HG03025 (cell line): Measurements from ENCODE around the gene AOC1.
"Not testable (repeated sequence)": the region's sequence is repeated elsewhere in the genome, so short reads cannot be mapped to it uniquely, and the experiment has no call there.

Experiments
- ATAC-seq: cut with Tn5 transposase; IDR thresholded peaks from one replicate; pipeline ENCODE4 v1.9.1; 2021; ENCODE audit warnings: mild to moderate bottlenecking, moderate library complexity; ENCODE audit not compliant: unreplicated experiment, low FRiP score

Gene AOC1

GRCh38 chr7:150890853-150891584 lies 38.7 kb downstream of the AOC1 start:
- ATAC-seq = no peak

GRCh38 chr7:150891740-150892139 lies 39.4 kb downstream of the AOC1 start:
- ATAC-seq = no peak

GRCh38 chr7:150895809-150896208 lies 43.5 kb downstream of the AOC1 start:
- ATAC-seq = no peak

GRCh38 chr7:150896562-150897209 lies 44.4 kb downstream of the AOC1 start:
- no peak for ATAC-seq

DNA sequence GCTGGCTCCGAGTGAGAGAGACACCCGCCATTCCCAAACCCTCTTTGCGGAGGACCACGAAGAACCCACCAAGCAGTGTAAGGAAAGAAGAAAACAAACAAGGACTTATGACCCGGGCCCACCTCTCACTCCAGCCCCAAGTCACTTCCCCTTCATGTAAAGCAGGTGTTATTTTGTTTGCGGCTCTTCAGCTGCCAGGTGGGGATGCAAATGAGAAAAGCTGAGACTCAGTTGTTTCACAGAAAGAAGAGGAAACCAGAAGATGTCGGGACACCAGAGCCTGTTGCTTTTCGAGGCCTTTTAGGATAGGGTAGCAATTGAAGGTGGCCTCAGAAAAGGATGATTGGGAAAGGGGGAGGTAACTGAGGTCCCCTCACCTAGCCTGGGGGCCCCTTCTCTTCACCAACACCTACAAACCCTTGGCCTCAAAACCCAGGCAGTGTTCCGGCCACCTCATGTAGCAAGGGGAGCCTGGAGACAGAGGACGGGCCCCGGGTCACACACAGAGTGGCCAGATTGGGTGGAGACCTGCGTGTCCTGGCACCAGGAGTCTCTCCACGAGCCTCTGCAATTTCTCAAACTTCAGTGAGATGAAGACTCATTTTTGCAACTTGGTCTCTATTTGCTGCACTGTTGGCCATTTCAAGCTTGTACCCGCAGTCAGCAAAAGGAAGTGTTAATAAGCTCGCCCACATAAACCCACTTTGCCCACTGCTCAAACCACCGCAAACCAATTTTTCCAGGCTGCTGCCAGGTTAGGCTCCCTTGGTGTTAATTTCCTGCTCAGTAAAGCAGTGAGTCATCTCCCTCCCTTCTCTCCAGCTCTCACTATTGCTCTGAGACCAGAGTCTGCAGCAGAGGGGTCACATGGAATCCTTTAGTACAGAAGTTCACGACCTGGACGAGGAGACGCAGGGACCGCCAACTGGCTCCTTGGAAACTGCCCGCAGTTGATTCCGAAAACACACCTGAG lies 45.5 kb downstream of the AOC1 start:
- ATAC-seq = peak; percentile 57

DNA sequence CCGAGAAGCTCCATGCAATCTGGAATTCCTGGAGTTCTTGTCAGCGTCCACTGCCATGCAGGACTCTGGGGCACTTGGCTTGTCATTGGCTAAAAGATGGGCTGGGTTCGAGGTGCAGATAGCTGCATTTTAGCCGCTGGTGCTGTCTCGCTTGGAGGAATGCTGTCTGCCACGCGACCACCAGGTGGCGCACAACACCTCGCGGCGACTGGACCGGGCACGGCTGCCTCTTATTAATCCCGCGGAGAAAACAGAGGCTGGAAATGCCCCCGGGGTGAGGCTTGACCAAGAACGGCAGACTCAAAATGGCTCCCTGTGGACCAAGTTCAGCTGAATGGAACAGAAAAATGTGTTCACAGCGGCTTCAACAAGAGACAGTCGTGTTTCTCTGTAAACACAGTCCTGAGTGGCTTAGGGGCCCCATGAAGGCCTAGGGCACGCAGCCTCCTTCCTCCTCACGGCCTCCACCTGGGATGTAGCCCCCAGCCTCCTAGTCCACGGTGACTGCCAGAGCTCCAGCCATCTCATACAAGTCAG lies 46.2 kb downstream of the AOC1 start:
- ATAC-seq = peak; percentile 53

DNA sequence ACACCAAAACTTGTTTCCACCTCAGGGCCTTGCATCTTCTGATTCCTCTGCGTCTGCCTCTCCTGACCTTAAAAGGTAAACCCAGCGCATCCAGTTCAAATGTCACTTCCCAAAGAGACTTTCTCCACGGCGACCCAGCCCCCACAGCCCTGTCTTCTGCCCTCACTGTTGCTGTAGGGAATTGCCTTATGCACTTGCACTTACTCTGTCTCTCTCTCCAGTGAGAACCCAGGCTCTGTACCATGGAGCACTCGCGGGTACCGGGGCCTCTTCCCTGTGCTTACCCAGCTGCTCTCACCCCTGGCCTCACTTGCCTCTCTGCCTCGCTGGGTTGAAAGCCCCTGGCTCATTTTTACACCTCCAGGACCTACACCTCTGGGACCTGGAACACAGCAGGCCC lies 48.4 kb downstream of the AOC1 start:
- ATAC-seq = no peak

DNA sequence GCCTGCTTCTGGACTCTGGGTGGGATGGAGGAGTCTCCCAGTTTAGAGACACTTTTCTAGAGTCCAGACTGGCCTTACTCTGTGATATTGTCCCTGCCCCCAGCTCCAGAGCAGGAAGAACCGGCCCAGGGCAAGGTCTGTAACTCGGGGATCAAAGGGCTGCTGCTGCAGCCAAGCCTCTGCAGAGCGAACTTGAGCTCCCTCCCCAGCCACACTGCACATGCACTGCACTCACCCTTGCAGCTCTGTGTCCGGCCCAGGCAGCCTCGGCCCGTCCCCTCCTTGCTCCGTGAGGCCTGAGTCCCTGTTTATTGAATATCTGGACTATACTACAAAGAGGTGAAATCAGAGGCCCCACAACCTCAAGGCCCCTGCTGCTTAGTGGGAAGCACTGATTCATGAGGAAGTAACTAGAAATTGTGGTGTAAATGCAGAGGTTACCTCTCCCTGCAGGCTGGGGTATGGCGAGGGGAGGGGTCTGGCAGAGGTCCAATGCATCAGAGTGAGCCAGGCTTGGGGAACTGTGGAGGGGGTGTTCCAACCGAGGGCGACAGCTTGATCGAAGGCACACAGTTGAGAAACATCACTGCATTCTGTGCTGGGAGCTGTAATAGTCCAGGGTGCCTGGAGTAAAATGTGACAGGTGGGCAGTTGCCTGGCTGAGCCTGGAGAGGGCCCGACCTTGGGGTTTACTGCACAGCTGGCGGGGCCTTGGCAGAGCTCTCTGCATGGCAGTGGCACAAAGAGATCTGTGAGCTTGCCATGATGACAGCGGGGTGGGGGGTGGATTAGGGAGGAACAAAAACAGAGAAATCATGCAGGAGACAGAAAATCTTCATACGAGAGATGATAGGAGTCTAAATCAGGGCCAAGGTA lies 49.1 kb downstream of the AOC1 start:
- ATAC-seq = no peak

DNA sequence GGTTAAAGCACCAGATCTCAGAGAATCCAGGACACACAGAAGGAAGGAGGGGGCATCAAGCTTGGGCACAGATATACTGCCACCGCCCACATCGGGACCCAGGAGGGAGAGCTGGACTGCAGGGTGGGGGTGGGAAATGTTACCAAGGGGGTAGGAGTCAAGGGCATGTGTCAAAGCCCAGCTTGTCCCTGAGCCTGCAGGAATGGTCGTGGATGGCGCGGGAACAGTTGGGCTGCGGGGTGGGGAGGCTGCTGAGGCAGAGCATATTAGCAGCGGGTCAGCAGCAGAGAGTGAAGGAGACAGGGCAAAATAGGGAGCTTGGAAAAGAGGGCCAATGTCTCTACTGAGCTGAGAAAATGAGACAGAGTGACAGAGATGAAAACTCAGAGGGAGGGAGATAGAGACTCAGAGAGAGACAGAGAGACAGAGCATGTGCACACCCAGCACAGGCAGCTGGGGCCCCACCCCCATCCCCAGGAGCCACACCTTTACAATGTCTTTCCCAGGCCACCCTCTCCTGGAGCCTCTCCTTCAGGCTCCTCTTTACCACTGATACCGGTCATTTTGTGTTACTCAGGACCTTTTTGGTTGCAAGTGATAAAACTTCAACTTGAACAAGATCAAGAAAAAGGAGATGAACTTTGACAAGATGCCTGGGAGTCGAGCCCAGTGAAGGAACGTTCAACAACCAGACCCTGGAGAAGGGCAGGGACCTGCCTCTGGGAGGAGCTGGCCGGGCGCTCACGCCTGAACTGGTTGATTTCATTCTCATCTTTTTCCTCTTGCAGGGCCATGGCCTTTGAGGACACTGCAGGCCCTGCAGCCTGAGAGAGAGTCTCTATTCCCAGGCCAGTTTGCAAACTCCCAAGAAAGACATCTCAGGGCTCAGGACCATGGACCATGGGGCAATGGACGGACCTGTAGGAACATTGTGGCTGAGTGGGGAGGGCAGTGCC lies 50.0 kb downstream of the AOC1 start:
- ATAC-seq = no peak

DNA sequence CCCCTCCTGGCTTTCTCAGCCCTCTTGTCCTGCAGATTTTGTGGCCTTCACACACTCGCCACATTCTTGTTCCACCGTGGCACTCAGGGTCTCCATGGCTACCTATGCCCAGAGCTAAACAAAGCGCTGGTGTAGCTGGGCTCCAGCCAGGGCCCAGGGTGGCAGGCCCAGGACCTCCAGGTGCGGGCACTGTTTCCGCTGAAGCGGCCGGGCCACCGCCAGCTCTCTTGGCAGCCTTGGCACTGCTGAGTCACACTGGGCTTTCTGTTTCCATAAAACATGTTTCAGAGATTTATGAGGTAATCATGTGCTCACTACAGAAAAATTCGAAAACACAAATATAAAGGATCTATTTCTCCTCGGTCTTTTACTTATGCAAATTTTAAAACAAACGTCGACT lies 51.3 kb downstream of the AOC1 start:
- ATAC-seq = no peak

- ATAC-seq = no peak
Measured at GRCh38 chr7:150904011-150904909, 51.9 kb downstream of the AOC1 start.

GRCh38 chr7:150908173-150908572 lies 55.9 kb downstream of the AOC1 start:
- no peak for ATAC-seq

GRCh38 chr7:150909200-150909995 lies 57.1 kb downstream of the AOC1 start:
- ATAC-seq = no peak

- not testable (repeated sequence) for ATAC-seq
Measured at GRCh38 chr7:150910305-150910995, 58.1 kb downstream of the AOC1 start.

GRCh38 chr7:150910996-150911422 lies 58.7 kb downstream of the AOC1 start:
- ATAC-seq = no peak
